GM13977 (cell line): Measurements from ENCODE around the gene TBC1D24.
"Not testable (repeated sequence)": the region's sequence is repeated elsewhere in the genome, so short reads cannot be mapped to it uniquely, and the experiment has no call there.

ENCODE experiments used
- DNase-seq: peaks from one replicate; pipeline ENCODE4 v3.0.0; 2012; ENCODE audit warnings: low spot score
- CTCF ChIP-seq: IDR thresholded peaks from 2 replicates; pipeline ENCODE4 v1.5.1; 2012; ENCODE audit warnings: mild to moderate bottlenecking, control low read depth; ENCODE audit not compliant: insufficient read depth; ENCODE audit errors: extremely low read depth, missing control alignments
- in situ Hi-C: fragments of 300-500 bp; cut with MboI; formaldehyde crosslinking; loops from one replicate; pipeline ENCODE4 v1.12.0; 2022; ENCODE audit warnings: low sequenced_read_pairs, low pct_unique_long_range_greater_than_20kb, mixed read lengths, inconsistent platforms; ENCODE audit not compliant: unreplicated experiment

The TBC1D24 gene

GRCh38 chr16:2437032-2437790 is 37.7 kb upstream of the TBC1D24 start:
- TF ChIP-seq CTCF = no peak
- in situ Hi-C loops = no loop called here
- DNase-seq = no peak

DNA sequence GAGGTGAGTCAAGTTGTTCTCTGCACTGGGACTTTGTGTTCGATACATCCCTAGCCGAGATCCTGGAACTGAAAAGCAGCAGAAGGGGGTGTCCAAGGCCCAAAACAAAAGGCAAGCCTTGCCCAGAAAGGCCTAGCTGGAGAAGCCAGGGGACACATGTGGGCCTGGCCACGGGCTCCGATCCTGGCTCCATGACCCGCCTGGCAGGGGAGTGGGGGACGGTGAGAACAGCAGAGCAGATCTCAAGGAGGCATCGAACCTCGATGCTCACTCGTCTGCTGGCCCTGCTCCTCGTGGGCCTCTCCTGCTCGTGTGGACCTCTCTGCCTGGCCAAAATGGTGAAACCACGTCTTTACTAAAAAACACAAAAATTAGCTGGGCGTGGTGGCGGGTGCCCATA is 36.8 kb upstream of the TBC1D24 start:
- no peak for DNase-seq
- TF ChIP-seq CTCF = no peak
- in situ Hi-C loops = no loop called here

DNA sequence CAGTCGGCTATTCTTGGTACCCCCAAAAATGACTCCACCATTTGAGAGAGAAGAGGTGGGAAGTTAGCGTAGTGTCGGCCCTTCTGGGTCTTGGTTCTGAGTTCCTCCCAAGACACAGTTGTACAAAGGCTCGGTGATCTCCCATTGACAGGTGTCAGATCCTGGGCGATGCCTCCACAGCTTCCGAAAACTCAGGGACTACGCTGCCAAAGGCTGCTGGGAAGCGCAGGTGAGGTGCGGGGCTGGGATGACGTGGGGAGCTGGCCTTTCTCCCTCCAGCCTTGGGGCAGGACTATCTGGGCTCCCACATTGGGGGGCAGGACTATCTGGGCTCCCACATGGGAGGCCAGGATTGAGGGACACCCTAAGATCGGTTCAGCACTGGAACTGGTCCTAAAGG is 35.3 kb upstream of the TBC1D24 start:
- in situ Hi-C loops = no loop called here
- no peak for TF ChIP-seq CTCF
- DNase-seq = no peak

DNA sequence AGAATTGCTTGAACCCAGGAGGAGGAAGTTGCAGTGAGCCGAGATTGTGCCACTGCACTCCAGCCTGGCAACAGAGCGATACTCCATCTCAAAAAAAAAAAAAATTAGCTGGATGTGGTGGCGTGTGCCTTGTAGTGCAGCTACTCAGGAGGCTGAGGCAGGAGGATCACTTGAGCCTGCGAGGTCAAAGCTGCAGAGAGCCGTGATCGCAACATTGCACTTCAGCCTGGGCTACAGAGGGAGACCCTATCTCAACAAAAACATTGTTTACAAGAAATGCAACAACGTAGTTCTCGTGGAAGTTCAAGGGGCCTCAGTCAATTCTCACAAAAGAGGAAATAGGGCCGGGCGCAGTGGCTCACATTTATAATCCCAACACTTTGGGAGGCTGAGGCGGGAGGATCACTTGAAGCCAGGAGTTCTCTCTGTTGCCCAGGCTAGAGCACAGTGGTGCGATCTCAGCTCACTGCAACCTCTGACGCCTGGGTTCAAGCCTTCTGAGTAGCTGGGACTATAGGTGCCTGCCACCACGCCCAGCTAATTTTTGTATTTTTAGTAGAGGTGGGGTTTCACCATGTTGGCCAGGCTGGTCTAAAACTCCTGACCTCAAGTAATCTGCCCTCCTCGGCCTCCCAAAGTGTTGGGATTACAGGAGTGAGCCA is 33.7 kb upstream of the TBC1D24 start:
- in situ Hi-C loops = loop anchor here (10.0 kb wide), 1 partner anchor 54 kb away; no protein-coding TSS in a partner anchor
- DNase-seq = not testable (repeated sequence)

- no peak for DNase-seq
- no peak for TF ChIP-seq CTCF
- in situ Hi-C loops = loop anchor here (10.0 kb wide), 1 partner anchor 51 kb away; no protein-coding TSS in a partner anchor
Observed at GRCh38 chr16:2443555-2443954, 31.4 kb upstream of the TBC1D24 start.

- DNase-seq = no peak
- TF ChIP-seq CTCF = no peak
- in situ Hi-C loops = loop anchor here (10.0 kb wide), 1 partner anchor 47 kb away; no protein-coding TSS in a partner anchor
Observed at GRCh38 chr16:2447920-2448583, 26.9 kb upstream of the TBC1D24 start.
